Gastrocnemius medialis (tissue), 4 donors: Measurements from ENCODE around the gene SSU72. TPM values are rescaled to one million over a fixed set of nuclear protein-coding genes. Genes with fewer than 3 reads are reported as not detected.

ENCODE experiments used
- ATAC-seq, 2 donors: fragments of 150-250 bp; one replicate each; pipeline ENCODE4 v1.9.1; 2016
- DNase-seq, 2 donors: peaks; one replicate each; pipeline ENCODE4 v3.0.0-alpha.2; 2019
- H3K27ac ChIP-seq, 4 donors: fragments of 200-600 bp; sonication (generic); 1 replicate in 1 of 4; 2 replicates in 3 of 4; pipeline ENCODE4 v1.5.1; 2016 to 2018; ENCODE audit warnings: mild to moderate bottlenecking in 2 of 4, moderate library complexity in 1 of 4
- H3K27me3 ChIP-seq, 3 donors: fragments of 200-600 bp; sonication (generic) in 2 of 3; 1 replicate in 1 of 3; 2 replicates in 2 of 3; pipeline versions ENCODE4 v1.5.1 to v1.6.0; 2016 to 2019; ENCODE audit warnings: mild to moderate bottlenecking in 1 of 3, moderate library complexity in 1 of 3
- H3K36me3 ChIP-seq, 2 donors: fragments of 200-600 bp; sonication (generic) in 1 of 2; one replicate each; pipeline ENCODE4 v1.5.1; 2017 to 2018
- H3K4me1 ChIP-seq, 2 donors: fragments of 200-600 bp; sonication (generic) in 1 of 2; one replicate each; pipeline ENCODE4 v1.5.1; 2016 to 2017; ENCODE audit warnings: mild to moderate bottlenecking in 2 of 2
- H3K4me3 ChIP-seq, 4 donors: fragments of 200-600 bp; sonication (generic) in 3 of 4; 1 replicate in 1 of 4; 2 replicates in 3 of 4; pipeline ENCODE4 v1.5.1; 2016 to 2019; ENCODE audit warnings: mild to moderate bottlenecking in 2 of 4
- H3K9me3 ChIP-seq, 3 donors: fragments of 200-600 bp; sonication (generic) in 2 of 3; 1 replicate in 1 of 3; 2 replicates in 2 of 3; pipeline ENCODE4 v1.5.1; 2016 to 2019
- POLR2A ChIP-seq, 2 donors: fragments of 450-650 bp; IDR thresholded peaks; one replicate each; pipeline ENCODE4 v1.6.1; 2017; ENCODE audit warnings: antibody characterized with exemption in 2 of 2, mild to moderate bottlenecking in 2 of 2, moderate library complexity in 2 of 2
- in situ Hi-C, 4 donors: fragments of 200-750 bp; cut with MboI; loops; one replicate each; pipeline versions ENCODE4 v1.15.0 to v1.8.0; 2017; ENCODE audit warnings: low sequenced_read_pairs in 4 of 4
- intact Hi-C: fragments of 100-400 bp; cut with DNase I; formaldehyde crosslinking; loops from one replicate; pipeline ENCODE4 v1.15.1; 2023; ENCODE audit warnings: low total_unique reads
- total RNA-seq, 4 donors: library from RNA; depleted of rRNA; stranded (reverse); fragments of >200 nt; gene quantifications; one replicate each; pipeline versions ENCODE4 v1.1.0 to v1.2.3, GENCODE V29; 2016
- TF ChIP-seq, protein P1 (sequence below), 5 experiments: fragments of 450-650 bp in 3 of 5; fragments of 200-600 bp in 2 of 5; sonication (generic) in 2 of 5; IDR thresholded peaks in 4 of 5; conservative IDR thresholded peaks in 1 of 5; 1 replicate in 4 of 5; 2 replicates in 1 of 5; pipeline ENCODE4 v1.5.1; 2016 to 2019; ENCODE audit warnings: antibody characterized with exemption in 5 of 5, mild to moderate bottlenecking in 3 of 5, moderate library complexity in 3 of 5

Gene SSU72
- total RNA-seq, 4 donors from 2014 or later, result 141 to 235 (median 208) TPM

DNA sequence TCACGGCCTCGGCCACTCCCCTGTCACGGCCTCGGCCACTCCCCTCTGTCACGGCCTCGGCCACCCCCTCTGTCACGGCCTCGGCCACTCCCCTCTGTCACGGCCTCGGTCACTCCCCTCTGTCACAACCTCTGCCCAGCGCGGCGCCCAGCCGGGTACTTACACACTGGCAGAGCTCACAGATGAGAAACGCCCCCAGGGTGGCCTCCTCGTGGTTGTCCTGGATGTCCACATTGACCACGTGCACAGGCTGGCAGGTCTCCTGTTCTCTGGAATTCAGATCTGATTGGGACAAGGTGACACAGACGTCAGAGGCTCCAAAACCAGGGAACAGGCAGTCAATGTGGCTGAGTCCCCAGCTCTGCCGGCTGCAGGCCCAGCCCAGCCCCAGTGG, 31.0 kb downstream of the SSU72 start:
- peaks cover 0 to 36% of the 10 kb centered on the region in 2 donors for H3K4me1 ChIP-seq

DNA sequence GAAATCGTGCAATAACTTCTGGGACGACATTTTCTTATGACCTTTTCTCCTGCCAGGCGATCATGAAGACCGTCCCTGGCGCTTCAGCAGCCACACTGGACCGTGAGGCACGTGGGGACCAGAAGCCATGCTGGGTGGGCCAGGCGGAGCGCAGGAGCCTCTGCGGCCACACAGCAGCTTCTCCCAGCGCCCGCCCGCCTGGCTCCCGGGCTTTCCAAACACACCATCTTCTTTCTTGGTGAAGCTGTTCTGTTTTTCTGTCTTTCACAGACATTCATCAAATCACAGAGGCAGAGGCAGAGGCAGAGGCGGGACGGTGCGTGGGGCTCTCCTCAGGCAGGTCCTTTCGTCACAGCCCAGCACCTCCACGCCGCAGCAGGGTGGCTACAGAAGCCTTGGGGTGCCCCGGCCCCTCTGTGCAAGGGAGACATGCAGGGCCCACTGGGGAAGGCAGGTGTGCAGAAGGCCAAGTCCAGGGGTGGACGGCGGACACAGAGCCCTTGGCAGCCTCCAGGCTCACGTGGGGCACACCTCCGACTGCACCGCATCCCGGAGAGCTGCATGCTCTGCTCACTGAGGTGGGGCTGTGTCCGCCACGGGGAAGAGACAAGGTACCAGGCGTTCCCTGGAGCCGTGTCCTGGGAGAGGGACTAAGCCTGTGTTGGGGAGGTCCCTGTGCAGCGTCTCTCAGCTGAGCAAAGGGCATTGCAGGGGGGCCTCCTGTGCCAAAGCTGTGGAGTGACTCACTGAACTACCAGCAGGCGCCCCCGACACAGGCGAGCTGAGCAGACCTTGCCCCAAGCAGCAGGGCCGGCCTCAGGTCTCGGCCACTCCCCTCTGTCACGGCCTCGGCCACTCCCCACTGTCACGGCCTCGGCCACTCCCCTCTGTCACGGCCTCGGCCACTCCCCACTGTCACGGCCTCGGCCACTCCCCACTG, 31.6 kb downstream of the SSU72 start:
- Histone ChIP-seq H3K27me3 (no peaks in the 10 kb centered on the region), H3K27ac (peak overlapping the region; percentile 58 to 80 (median 76)), H3K9me3 (no peaks in the 10 kb centered on the region), H3K36me3 (peaks cover 0 to 18% of the 10 kb centered on the region in 2 donors), H3K4me1 (peaks cover 0 to 36% of the 10 kb centered on the region in 2 donors), H3K4me3 (no peak overlapping the region)
- TF ChIP-seq, protein P1, sequence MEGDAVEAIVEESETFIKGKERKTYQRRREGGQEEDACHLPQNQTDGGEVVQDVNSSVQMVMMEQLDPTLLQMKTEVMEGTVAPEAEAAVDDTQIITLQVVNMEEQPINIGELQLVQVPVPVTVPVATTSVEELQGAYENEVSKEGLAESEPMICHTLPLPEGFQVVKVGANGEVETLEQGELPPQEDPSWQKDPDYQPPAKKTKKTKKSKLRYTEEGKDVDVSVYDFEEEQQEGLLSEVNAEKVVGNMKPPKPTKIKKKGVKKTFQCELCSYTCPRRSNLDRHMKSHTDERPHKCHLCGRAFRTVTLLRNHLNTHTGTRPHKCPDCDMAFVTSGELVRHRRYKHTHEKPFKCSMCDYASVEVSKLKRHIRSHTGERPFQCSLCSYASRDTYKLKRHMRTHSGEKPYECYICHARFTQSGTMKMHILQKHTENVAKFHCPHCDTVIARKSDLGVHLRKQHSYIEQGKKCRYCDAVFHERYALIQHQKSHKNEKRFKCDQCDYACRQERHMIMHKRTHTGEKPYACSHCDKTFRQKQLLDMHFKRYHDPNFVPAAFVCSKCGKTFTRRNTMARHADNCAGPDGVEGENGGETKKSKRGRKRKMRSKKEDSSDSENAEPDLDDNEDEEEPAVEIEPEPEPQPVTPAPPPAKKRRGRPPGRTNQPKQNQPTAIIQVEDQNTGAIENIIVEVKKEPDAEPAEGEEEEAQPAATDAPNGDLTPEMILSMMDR (IDR thresholded peaks at IDR 0.05 in 4 of 5, conservative IDR thresholded peaks at IDR 0.05 in 1 of 5), result no peak
- no peak for TF ChIP-seq POLR2A (IDR thresholded peaks at IDR 0.05)
- intact Hi-C loops (no loop called here), in situ Hi-C loops (no loop called here)
- DNase-seq, result no peak
- ATAC-seq, result no peak

More for the DNA sequence above, 31.0 kb downstream of the SSU72 start:
- no peaks in the 10 kb centered on the region for H3K27me3 ChIP-seq
- peak overlapping the region; percentile 58 to 80 (median 76) for H3K27ac ChIP-seq
- in situ Hi-C loops, result no loop called here
- H3K4me3 ChIP-seq, result no peak overlapping the region
- ATAC-seq, result peak; percentile 62 to 77
- H3K36me3 ChIP-seq, result peaks cover 0 to 18% of the 10 kb centered on the region in 2 donors
- intact Hi-C loops, result no loop called here
- no peaks in the 10 kb centered on the region for H3K9me3 ChIP-seq
- peak; percentile 69 to 88 for DNase-seq
- peak in 1 of 2 donors; percentile 47 for TF ChIP-seq POLR2A (IDR thresholded peaks at IDR 0.05)
- TF ChIP-seq, protein P1 (IDR thresholded peaks at IDR 0.05 in 4 of 5, conservative IDR thresholded peaks at IDR 0.05 in 1 of 5), result no peak

DNA sequence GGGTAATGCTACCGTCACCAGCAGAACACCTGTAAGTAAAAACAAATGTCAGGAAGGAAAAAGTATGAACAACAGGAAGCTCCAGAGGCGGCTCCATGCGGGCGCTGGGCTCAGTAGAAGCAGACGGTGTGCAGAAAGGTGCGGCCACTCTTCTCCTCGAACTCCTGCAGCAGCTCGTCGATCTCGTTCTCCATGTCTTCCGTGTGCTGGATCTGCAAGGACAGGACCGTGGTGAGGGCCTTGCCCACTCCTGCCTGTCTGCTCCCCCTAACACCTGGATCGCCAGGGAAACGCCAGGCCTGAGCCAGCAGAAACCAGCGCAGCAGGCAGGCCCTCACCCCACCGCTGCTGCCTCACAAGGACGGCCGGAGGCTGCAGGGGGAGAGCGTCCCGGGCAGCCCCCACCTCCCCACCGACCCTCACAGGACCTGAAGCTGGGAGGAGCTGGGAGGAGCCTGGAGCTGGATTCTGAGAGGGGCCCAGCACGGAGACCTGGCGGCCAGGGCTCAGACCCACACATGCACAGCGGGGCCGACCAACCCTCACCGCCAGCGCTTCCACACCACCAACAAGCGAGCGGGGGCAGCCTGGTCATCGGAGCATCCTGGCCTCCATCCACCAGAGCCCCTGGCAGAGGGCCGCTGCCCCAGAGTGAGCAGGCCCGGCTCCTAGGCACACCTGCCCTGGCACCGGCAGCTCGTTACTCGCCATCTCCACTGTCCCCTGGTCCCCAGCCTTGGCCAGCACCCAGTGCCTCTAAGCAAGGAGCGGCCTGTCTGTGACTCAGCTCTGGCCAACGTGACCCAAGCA, 32.5 kb downstream of the SSU72 start:
- TF ChIP-seq, protein P1 (IDR thresholded peaks at IDR 0.05 in 4 of 5, conservative IDR thresholded peaks at IDR 0.05 in 1 of 5), result no peak
- TF ChIP-seq POLR2A (IDR thresholded peaks at IDR 0.05), result no peak
- Histone ChIP-seq H3K9me3 (no peaks in the 10 kb centered on the region), H3K4me1 (peaks cover 0 to 36% of the 10 kb centered on the region in 2 donors), H3K36me3 (peaks cover 0 to 18% of the 10 kb centered on the region in 2 donors), H3K4me3 (no peak overlapping the region), H3K27ac (peak overlapping the region; percentile 58 to 80 (median 78)), H3K27me3 (no peaks in the 10 kb centered on the region)
- intact Hi-C loops, result no loop called here
- in situ Hi-C loops, result no loop called here
- ATAC-seq (no peak), DNase-seq (no peak)

DNA sequence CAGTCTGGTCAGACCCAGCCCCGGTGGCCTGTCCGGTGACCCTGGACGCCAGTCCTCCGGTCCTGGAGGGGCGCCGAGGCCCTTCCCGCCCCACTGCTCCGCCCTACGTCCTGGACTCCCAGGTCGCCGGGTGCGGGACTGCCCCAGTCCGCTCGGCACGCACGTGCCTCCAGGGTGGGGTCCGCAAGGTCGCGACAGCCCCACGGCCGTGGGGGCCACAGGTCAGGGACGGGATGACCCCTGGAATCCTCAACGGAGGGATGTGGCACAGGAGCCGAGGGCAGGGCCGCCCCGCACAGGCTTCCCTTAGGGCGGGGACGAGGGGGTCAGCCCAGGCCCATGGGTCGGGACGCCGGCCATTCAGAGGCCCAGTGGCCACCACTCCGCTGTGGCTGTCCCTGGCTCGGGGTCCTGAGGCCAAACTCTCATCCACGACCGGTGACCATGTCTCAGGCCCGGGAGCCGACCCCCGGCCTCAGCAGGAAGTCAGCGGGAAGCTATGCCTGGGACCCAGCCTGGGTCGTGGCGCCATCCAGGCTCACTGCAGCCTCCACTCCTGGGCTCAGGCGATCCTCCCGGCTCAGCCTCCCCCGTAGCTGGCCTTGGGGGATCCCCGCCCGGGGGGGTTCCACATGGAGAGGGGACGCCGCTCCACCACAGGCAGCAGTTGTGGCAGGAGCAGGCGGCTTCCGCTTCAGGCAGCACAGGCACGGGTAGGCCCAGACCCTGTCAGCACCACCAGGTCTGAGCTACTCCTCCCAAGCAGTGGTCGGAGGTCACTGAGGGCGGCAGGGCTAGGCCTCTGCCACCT, 33.6 kb downstream of the SSU72 start:
- H3K27ac ChIP-seq, result peak overlapping the region; percentile 66 to 80 (median 75)
- in situ Hi-C loops, result no loop called here

More for the DNA sequence above, 33.6 kb downstream of the SSU72 start:
- TF ChIP-seq POLR2A (IDR thresholded peaks at IDR 0.05), result no peak
- TF ChIP-seq, protein P1 (IDR thresholded peaks at IDR 0.05 in 4 of 5, conservative IDR thresholded peaks at IDR 0.05 in 1 of 5), result no peak
- H3K27me3 ChIP-seq, result no peaks in the 10 kb centered on the region
- H3K36me3 ChIP-seq, result peaks cover 0 to 18% of the 10 kb centered on the region in 2 donors
- H3K4me1 ChIP-seq, result peaks cover 8 to 46% of the 10 kb centered on the region in 2 donors
- DNase-seq (no peak), ATAC-seq (peak in 1 of 2 donors; percentile 6)
- intact Hi-C loops, result no loop called here
- no peaks in the 10 kb centered on the region for H3K9me3 ChIP-seq
- H3K4me3 ChIP-seq, result peak overlapping the region; percentile 57 to 64 (median 58)
